ENCODE measurements around the gene MRPL3. TPM values are rescaled to one million over a fixed set of nuclear protein-coding genes. Genes with fewer than 3 reads are reported as not detected.

The MRPL3 gene
- total and polyA plus RNA-seq, 3 donors from 2014 or later: 66.3 to 104 (median 86.2) TPM

DNA sequence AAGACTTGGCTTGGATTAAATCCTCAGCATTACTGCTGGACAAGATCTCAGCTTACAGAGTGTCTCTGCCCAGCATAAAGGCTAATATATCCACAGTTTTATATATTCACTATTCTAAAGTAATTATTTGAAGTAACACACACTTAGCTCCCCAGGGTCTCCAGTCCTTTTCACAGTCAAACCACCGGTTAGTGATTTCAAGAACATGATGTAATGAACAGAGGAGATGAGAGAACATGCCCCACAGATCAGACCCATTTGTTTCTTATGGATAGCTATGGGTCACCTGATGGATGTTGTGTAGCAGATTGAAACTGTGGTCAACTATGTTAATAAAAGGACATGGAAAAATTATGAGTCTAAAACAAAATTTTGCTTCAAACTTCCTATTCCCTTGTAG is 44.8 kb upstream of the MRPL3 start:
- Histone ChIP-seq H3K9me3 (no peaks in the 10 kb centered on the region), H3K4me1 (peaks cover 6% of the 10 kb centered on the region), H3K36me3 (ENCODE audit: low read depth, missing control alignments) (no peaks in the 10 kb centered on the region), H3K4me3 (no peak overlapping the region), H3K27me3 (no peaks in the 10 kb centered on the region), H3K27ac (no peak overlapping the region)
- DNase-seq: no peak
- intact Hi-C loops (cut with DNase I; ENCODE audit: low total_unique reads): no loop called here
- TF ChIP-seq POLR2A (IDR thresholded peaks at IDR 0.05): no peak
- TF ChIP-seq, protein P1, sequence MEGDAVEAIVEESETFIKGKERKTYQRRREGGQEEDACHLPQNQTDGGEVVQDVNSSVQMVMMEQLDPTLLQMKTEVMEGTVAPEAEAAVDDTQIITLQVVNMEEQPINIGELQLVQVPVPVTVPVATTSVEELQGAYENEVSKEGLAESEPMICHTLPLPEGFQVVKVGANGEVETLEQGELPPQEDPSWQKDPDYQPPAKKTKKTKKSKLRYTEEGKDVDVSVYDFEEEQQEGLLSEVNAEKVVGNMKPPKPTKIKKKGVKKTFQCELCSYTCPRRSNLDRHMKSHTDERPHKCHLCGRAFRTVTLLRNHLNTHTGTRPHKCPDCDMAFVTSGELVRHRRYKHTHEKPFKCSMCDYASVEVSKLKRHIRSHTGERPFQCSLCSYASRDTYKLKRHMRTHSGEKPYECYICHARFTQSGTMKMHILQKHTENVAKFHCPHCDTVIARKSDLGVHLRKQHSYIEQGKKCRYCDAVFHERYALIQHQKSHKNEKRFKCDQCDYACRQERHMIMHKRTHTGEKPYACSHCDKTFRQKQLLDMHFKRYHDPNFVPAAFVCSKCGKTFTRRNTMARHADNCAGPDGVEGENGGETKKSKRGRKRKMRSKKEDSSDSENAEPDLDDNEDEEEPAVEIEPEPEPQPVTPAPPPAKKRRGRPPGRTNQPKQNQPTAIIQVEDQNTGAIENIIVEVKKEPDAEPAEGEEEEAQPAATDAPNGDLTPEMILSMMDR (IDR thresholded peaks at IDR 0.05): no peak
- WGBS, 2 donors: 80 to 82% methylated on average over 1 of the region's 1 CpG

DNA sequence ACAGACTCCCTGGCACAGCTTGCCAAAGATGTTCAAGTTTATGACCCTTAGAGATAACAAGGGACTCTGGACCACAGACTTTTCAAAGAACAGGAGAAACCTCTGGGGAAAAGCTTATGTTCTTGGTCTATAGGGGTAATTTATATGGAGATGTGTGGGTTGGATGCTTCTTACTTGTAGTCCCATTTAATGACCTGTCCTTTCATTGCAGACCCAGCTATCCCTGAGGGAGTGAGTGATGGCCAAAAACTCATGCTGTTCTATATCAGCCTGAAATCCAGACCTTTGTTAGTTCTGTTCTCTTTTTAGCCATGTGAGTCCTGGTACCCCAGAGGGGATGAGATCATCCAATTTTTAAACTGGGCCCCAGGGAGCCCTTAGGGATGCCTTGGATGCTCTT is 43.7 kb upstream of the MRPL3 start:
- Histone ChIP-seq H3K36me3 (ENCODE audit: low read depth, missing control alignments) (no peaks in the 10 kb centered on the region), H3K27ac (no peak overlapping the region), H3K4me3 (no peak overlapping the region), H3K4me1 (peaks cover 6% of the 10 kb centered on the region), H3K9me3 (no peaks in the 10 kb centered on the region), H3K27me3 (no peaks in the 10 kb centered on the region)
- DNase-seq: no peak
- intact Hi-C loops (cut with DNase I; ENCODE audit: low total_unique reads): no loop called here
- TF ChIP-seq POLR2A (IDR thresholded peaks at IDR 0.05): no peak
- TF ChIP-seq, protein P1 (IDR thresholded peaks at IDR 0.05): no peak

DNA sequence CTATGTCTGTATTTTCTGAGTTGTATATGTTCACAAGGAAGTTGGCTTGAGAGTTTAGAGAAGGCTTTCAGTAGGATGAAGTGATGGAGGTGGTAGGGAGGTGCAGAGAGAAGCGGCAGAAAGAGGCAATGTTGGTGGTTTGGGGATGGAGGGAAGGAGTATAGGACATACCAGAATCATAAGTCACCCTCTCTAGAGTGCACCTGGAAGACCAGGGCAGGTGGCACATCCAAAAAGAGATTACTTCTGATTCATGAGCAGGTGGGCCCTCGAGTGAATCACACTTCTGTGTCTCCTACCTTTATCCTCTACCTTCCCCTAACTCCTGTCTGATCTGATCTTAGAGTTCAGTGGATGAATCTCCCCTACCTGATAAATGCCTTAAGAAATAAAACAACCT is 41.8 kb upstream of the MRPL3 start:
- Histone ChIP-seq H3K4me3 (no peak overlapping the region), H3K27ac (no peak overlapping the region), H3K9me3 (no peaks in the 10 kb centered on the region), H3K4me1 (peaks cover 6% of the 10 kb centered on the region), H3K36me3 (ENCODE audit: low read depth, missing control alignments) (no peaks in the 10 kb centered on the region), H3K27me3 (no peaks in the 10 kb centered on the region)
- DNase-seq: no peak
- intact Hi-C loops (cut with DNase I; ENCODE audit: low total_unique reads): no loop called here
- no peak for TF ChIP-seq POLR2A (IDR thresholded peaks at IDR 0.05)
- TF ChIP-seq, protein P1 (IDR thresholded peaks at IDR 0.05): no peak
- WGBS, 2 donors: 88 to 92% methylated on average over 2 of the region's 2 CpGs

DNA sequence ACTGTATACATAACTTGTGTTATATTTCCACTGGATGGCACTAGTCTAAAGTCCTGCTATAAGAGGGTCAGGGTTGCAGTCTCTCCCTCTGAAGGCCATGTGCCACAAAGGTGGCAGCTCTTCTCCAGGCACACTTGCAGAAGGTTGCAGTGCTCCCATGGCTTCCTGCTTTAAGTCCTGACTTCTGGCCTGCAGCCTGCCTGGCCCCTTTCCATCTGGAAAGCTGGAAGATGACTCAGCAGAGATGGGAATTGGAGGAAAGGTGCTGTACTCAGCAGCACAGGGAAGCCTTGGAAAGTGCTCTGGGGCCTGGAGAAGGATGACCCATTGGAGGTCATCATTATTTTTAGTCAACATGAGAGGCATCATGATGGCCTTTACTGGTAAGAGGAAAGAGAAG is 40.9 kb upstream of the MRPL3 start:
- intact Hi-C loops (cut with DNase I; ENCODE audit: low total_unique reads): no loop called here
- peak; percentile 71 for DNase-seq
- Histone ChIP-seq H3K27ac (no peak overlapping the region), H3K4me1 (peaks cover 6% of the 10 kb centered on the region), H3K36me3 (ENCODE audit: low read depth, missing control alignments) (no peaks in the 10 kb centered on the region), H3K9me3 (no peaks in the 10 kb centered on the region), H3K27me3 (no peaks in the 10 kb centered on the region), H3K4me3 (no peak overlapping the region)
- TF ChIP-seq POLR2A (IDR thresholded peaks at IDR 0.05): no peak
- TF ChIP-seq, protein P1 (IDR thresholded peaks at IDR 0.05): no peak

DNA sequence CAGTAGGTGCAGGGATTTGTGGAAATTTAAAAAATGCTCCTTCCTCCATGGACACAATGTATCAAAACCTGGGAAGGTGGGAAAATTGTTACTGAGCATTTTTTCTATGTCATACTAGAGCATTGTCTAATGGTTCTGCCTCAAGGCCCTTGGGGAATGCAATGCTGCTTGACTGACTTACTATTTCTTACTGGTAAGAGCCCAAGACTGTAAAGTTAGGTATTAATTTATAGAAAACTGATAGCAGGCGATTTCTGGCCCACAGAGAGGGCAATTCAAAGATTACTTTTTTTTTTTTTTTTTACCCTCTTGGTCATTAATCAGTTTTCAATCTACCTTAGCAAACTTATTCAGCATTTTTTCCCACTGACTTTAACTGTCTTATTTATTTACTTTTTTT is 38.5 kb upstream of the MRPL3 start:
- H3K27ac ChIP-seq: no peak overlapping the region
- no peak overlapping the region for H3K4me3 ChIP-seq
- 84 to 86% methylated on average over 1 of the region's 1 CpG for WGBS, 2 donors
- TF ChIP-seq POLR2A (IDR thresholded peaks at IDR 0.05): no peak
- TF ChIP-seq, protein P1 (IDR thresholded peaks at IDR 0.05): no peak
- H3K4me1 ChIP-seq: peaks cover 6% of the 10 kb centered on the region
- DNase-seq: no peak
- H3K27me3 ChIP-seq: no peaks in the 10 kb centered on the region
- intact Hi-C loops (cut with DNase I; ENCODE audit: low total_unique reads): no loop called here
- no peaks in the 10 kb centered on the region for H3K9me3 ChIP-seq
- no peaks in the 10 kb centered on the region for H3K36me3 ChIP-seq (ENCODE audit: low read depth, missing control alignments)
